Breast epithelium (tissue), 3 donors: Measurements from ENCODE around the gene INO80E.
A peak's percentile ranks its signal among the peaks of the same experiment; 100 is the strongest.

Experiments
- POLR2A ChIP-seq: fragments of 450-650 bp; IDR thresholded peaks from one replicate; pipeline ENCODE4 v1.6.1; 2016; ENCODE audit warnings: antibody characterized with exemption, mild to moderate bottlenecking, moderate library complexity
- POLR2AphosphoS5 ChIP-seq, 3 donors: sonication (generic); formaldehyde crosslinking; IDR thresholded peaks; one replicate each; pipeline ENCODE4 v1.6.1; 2017; ENCODE audit warnings: antibody characterized with exemption in 3 of 3
- TF ChIP-seq, protein P1 (sequence below), 3 donors: fragments of 450-650 bp; IDR thresholded peaks; one replicate each; pipeline ENCODE4 v1.5.1; 2016 to 2017; ENCODE audit warnings: antibody characterized with exemption in 3 of 3, mild to moderate bottlenecking in 3 of 3, moderate library complexity in 3 of 3

DNA sequence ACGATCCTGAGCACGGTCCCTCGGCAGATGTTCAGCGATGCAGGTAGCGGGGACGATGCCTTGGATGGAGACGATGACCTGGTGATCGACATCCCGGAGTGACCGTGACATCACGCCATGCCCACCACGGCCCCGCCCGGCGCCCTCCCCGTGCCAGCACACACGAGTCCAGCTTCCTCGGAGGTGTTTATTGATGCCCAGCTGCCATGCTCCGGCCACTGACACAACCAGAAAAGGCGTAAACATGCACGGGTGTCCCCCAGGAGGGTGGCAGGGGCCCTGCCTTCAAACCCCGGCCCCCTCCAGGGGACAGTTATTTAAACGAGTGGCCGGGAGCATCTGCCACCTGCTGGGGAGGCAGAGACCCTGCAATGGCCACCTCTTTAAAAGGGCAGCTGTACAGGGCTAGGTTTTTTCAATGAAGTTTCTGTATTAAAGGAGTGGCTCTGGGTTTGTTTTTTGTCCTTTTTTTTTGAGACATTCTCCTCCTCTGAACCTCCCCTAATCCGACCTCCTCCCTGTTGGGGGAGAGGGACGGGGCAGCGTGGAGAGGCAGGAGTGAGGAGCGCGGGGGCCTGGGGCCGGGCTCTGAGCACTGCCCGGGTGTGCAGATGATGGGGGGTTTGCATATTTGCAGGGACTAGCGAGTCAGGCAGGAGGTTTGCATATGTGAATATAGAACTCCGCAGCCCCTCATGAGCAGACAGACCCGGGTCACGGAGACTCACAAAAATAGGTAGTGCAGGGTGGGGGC, 9.5 kb downstream of the INO80E start:
- TF ChIP-seq POLR2AphosphoS5 (IDR thresholded peaks at IDR 0.05): no peak
- no peak for TF ChIP-seq POLR2A
- TF ChIP-seq, protein P1, sequence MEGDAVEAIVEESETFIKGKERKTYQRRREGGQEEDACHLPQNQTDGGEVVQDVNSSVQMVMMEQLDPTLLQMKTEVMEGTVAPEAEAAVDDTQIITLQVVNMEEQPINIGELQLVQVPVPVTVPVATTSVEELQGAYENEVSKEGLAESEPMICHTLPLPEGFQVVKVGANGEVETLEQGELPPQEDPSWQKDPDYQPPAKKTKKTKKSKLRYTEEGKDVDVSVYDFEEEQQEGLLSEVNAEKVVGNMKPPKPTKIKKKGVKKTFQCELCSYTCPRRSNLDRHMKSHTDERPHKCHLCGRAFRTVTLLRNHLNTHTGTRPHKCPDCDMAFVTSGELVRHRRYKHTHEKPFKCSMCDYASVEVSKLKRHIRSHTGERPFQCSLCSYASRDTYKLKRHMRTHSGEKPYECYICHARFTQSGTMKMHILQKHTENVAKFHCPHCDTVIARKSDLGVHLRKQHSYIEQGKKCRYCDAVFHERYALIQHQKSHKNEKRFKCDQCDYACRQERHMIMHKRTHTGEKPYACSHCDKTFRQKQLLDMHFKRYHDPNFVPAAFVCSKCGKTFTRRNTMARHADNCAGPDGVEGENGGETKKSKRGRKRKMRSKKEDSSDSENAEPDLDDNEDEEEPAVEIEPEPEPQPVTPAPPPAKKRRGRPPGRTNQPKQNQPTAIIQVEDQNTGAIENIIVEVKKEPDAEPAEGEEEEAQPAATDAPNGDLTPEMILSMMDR (IDR thresholded peaks at IDR 0.05): peak; percentile 39 to 68 (median 66)
